GM12878 (cell line): ENCODE data around the gene PKD1L1. TPM values are rescaled to one million over a fixed set of nuclear protein-coding genes. Genes with fewer than 3 reads are reported as not detected.

Source experiments
- ATAC-seq: fragments of 200-7000 bp; cut with Tn5 transposase; 3 replicates; pipeline ENCODE4 v1.9.1; 2020; ENCODE audit warnings: mild to moderate bottlenecking, moderate library complexity
- BruUV-seq: library from RNA; stranded (reverse); fragments of 400-500 nt; replicated peaks from 2 replicates; lab custom pipeline; 2021; lab: Mats Ljungman, UMichigan
- CTCF ChIA-PET: fragments of 300-600 bp; sonication (Branson Sonifier 250); formaldehyde crosslinking; extraction: SDS; loops from one replicate; lab custom pipeline; 2021; ENCODE audit warnings: inconsistent platforms; lab: Yijun Ruan, JAX
- POLR2A ChIA-PET: fragments of 350-600 bp; formaldehyde crosslinking; extraction: SDS; loops from one replicate; lab custom pipeline; 2021; ENCODE audit warnings: inconsistent platforms; lab: Charles Lee
- RAD21 ChIA-PET: fragments of 300-600 bp; sonication (Branson Sonifier 250); formaldehyde crosslinking; loops from one replicate; lab custom pipeline; 2023; ENCODE audit warnings: antibody characterized with exemption; ENCODE audit not compliant: unreplicated experiment; lab: Charles Lee
- SMC1A ChIA-PET: fragments of 300-600 bp; sonication (Branson Sonifier 250); formaldehyde crosslinking; loops from one replicate; lab custom pipeline; 2023; ENCODE audit not compliant: unreplicated experiment, uncharacterized antibody; lab: Charles Lee
- DNase-seq: peaks from one replicate; pipeline ENCODE4 v3.0.0-alpha.2; 2011; ENCODE audit warnings: low read depth, low spot score
- FAIRE-seq: peaks from 3 replicates; lab custom pipeline; 2011; peaks lifted over from hg19 to GRCh38; lab: Jason Lieb, UNC
- H2AFZ ChIP-seq: 2 replicates; pipeline ENCODE4 v1.6.0; 2011; ENCODE audit warnings: low read depth, low read length, control low read depth; ENCODE audit not compliant: control insufficient read depth
- H3K27ac ChIP-seq: 2 replicates; pipeline ENCODE4 v1.5.1; 2011; ENCODE audit warnings: control low read depth; ENCODE audit not compliant: control insufficient read depth, insufficient read depth
- H3K27me3 ChIP-seq, 2 experiments: replicated peaks in 1 of 2; 2 replicates each; pipeline versions ENCODE4 v1.6.0 to v1.6.1; 2011; ENCODE audit warnings: low read length in 1 of 2; ENCODE audit not compliant: control insufficient read depth in 2 of 2, insufficient read depth in 2 of 2
- H3K36me3 ChIP-seq, 2 experiments: 2 replicates each; pipeline ENCODE4 v1.5.1; 2011; ENCODE audit warnings: low read length in 1 of 2; ENCODE audit not compliant: control insufficient read depth in 2 of 2, insufficient read depth in 2 of 2
- H3K4me1 ChIP-seq: 2 replicates; pipeline ENCODE4 v1.6.1; 2011; ENCODE audit warnings: mild to moderate bottlenecking, low read length, moderate library complexity, mixed read lengths; ENCODE audit not compliant: control insufficient read depth, insufficient read depth
- H3K4me2 ChIP-seq: 2 replicates; pipeline ENCODE4 v1.6.0; 2011; ENCODE audit warnings: control low read depth; ENCODE audit not compliant: control insufficient read depth, insufficient read depth
- H3K4me3 ChIP-seq: fragments of 200-600 bp; sonication (generic); 2 replicates; pipeline ENCODE4 v1.5.1; 2016
- H3K79me2 ChIP-seq: 2 replicates; pipeline ENCODE4 v1.6.0; 2011; ENCODE audit warnings: low read length; ENCODE audit not compliant: control insufficient read depth, insufficient read depth
- H3K9ac ChIP-seq: 2 replicates; pipeline ENCODE4 v1.8.0; 2011; ENCODE audit warnings: low read length, control low read depth, mixed read lengths; ENCODE audit not compliant: control insufficient read depth, insufficient read depth
- H3K9me3 ChIP-seq: replicated peaks from 3 replicates; pipeline ENCODE4 v1.5.1; 2011; ENCODE audit warnings: mild to moderate bottlenecking, low read length; ENCODE audit not compliant: control insufficient read depth, insufficient read depth
- H4K20me1 ChIP-seq: 2 replicates; pipeline ENCODE4 v1.6.0; 2011; ENCODE audit not compliant: control insufficient read depth, insufficient read depth
- CBFB ChIP-seq: IDR thresholded peaks from 2 replicates; pipeline ENCODE4 v1.6.1; 2016; ENCODE audit warnings: antibody characterized with exemption, low read depth
- EGR1 ChIP-seq, 2 experiments: IDR thresholded peaks; 1 replicate in 1 of 2; 2 replicates in 1 of 2; pipeline ENCODE4 v1.6.1; 2011 to 2012; ENCODE audit warnings: low read depth in 2 of 2, low read length in 2 of 2, borderline replicate concordance in 1 of 2, mild to moderate bottlenecking in 1 of 2, moderate library complexity in 1 of 2
- ESRRA ChIP-seq: IDR thresholded peaks from 2 replicates; pipeline ENCODE4 v1.6.1; 2012; ENCODE audit warnings: mild to moderate bottlenecking, low read length, improper control_type of control experiment
- HCFC1 ChIP-seq: fragments of 150-350 bp; IDR thresholded peaks from 2 replicates; pipeline ENCODE4 v1.6.1; 2014; ENCODE audit warnings: low read length
- HDAC6 ChIP-seq: fragments of 200-600 bp; sonication (generic); IDR thresholded peaks from one replicate; pipeline ENCODE4 v1.8.0; 2017; ENCODE audit warnings: antibody characterized with exemption; ENCODE audit not compliant: unreplicated experiment
- RBBP5 ChIP-seq: fragments of 200-600 bp; sonication (generic); conservative IDR thresholded peaks from 2 replicates; pipeline ENCODE4 v1.6.1; 2016
- SPI1 ChIP-seq: IDR thresholded peaks from 2 replicates; pipeline ENCODE4 v1.6.1; 2011; ENCODE audit warnings: low read depth, mild to moderate bottlenecking, low read length, moderate library complexity, borderline replicate concordance; ENCODE audit not compliant: insufficient read depth
- TCF12 ChIP-seq: IDR thresholded peaks from 2 replicates; pipeline ENCODE4 v1.6.1; 2011; ENCODE audit warnings: low read depth, mild to moderate bottlenecking, low read length
- ZNF384 ChIP-seq: IDR thresholded peaks from 2 replicates; pipeline ENCODE4 v1.6.1; 2012; ENCODE audit warnings: low read depth, mild to moderate bottlenecking, low read length, improper control_type of control experiment, borderline replicate concordance
- WGBS: methylation state at CpG from one replicate; pipeline ENCODE4 v1.1.6; 2016; ENCODE audit warnings: low lambda C conversion rate; ENCODE audit not compliant: insufficient replicate concordance, insufficient coverage; ENCODE audit errors: missing lambda C conversion rate; 5-methylcytosine and 5-hydroxymethylcytosine counted together
- in situ Hi-C: fragments of 300-500 bp; cut with MboI; formaldehyde crosslinking; loops from 9 replicates; pipeline ENCODE4 v1.14.3; 2018; ENCODE audit warnings: mixed read lengths
- intact Hi-C: fragments of 100-400 bp; cut with micrococcal nuclease; formaldehyde crosslinking; loops from one replicate; pipeline ENCODE4 v1.14.2; 2022; ENCODE audit not compliant: unreplicated experiment
- polyA plus RNA-seq, 11 experiments: library from polyadenylated mRNA; depleted of rRNA in 4 of 11; unstranded in 6 of 11; stranded (reverse) in 5 of 11; fragments of >200 nt; fragmentation: Nextera tagmentation in 4 of 11; fragmentation: Illumina TruSeq in 1 of 11; extraction: Ambion mirVana in 4 of 11; extraction: Trizol in 1 of 11; gene quantifications; 1 replicate in 1 of 11; 2 replicates in 10 of 11; pipeline versions ENCODE4 v1.2.1 to v1.2.3, GENCODE V29; 2011 to 2016; ENCODE audit warnings: inconsistent platforms in 2 of 11, missing spikeins in 2 of 11, low read depth in 1 of 11
- total RNA-seq, 4 experiments: library from RNA; depleted of rRNA in 3 of 4; stranded (reverse); fragments of >200 nt in 3 of 4; fragmentation: Illumina TruSeq in 1 of 4; extraction: Trizol in 1 of 4; gene quantifications; 2 replicates each; pipeline versions ENCODE4 v1.2.1 to v1.2.3, GENCODE V29; 2013 to 2021

Gene PKD1L1
- total and polyA plus RNA-seq, 10 of the 15 experiments (the other 5 are each of a cell fraction or from before 2014, with no cell fraction given), result under 0.01 to 0.05 (median 0.02) TPM; not detected in 3

DNA sequence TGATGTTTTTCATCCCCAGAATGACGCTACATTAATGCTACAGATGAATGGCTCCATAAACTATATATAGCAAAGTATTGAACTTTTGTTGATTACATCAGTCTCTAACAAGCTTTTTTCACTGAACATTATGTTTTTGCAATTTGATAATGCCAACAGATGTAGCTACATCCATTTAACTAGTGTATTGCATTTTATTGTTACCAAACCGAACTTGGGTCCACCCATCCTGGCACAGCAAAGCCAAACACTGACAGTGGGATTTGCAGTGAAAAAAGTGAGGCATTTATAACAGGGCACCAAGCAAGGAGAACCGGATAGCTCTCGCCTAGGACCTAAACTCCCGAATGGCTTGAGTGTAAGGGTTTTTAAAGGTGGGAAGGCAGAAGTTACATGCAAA is 183.5 kb downstream of the PKD1L1 start:
- FAIRE-seq (no peak), ATAC-seq (no peak), DNase-seq (no peak)
- no TSS peak for BruUV-seq
- Histone ChIP-seq H3K4me2 (no peak overlapping the region), H3K27me3 (no peaks in the 10 kb centered on the region), H3K9me3 (no peaks in the 10 kb centered on the region), H3K36me3 (no peaks in the 10 kb centered on the region), H3K9ac (no peak overlapping the region), H4K20me1 (no peaks in the 10 kb centered on the region), H3K4me3 (no peak overlapping the region), H3K79me2 (no peaks in the 10 kb centered on the region), H3K27ac (no peak overlapping the region), H2AFZ (no peak overlapping the region), H3K4me1 (no peaks in the 10 kb centered on the region)
- CTCF ChIA-PET, result no interaction called here
- RAD21 ChIA-PET, result no interaction called here
- intact Hi-C loops (no loop called here), in situ Hi-C loops (no loop called here)
- POLR2A ChIA-PET, result no interaction called here
- TF ChIP-seq ZNF384, result no peak
- TF ChIP-seq HDAC6, result no peak
- TF ChIP-seq EGR1 (IDR thresholded peaks at IDR 0.05; ENCODE audit: borderline replicate concordance in 1 of 2, low read depth in 2 of 2, low read length in 2 of 2), result no peak
- TF ChIP-seq RBBP5, result no peak
- TF ChIP-seq CBFB, result no peak
- no peak for TF ChIP-seq ESRRA
- TF ChIP-seq TCF12, result no peak
- TF ChIP-seq HCFC1, result no peak
- no peak for TF ChIP-seq SPI1
- SMC1A ChIA-PET, result no interaction called here
- 40% methylated on average over 5 of the region's 5 CpGs for WGBS
